HG03575 (cell line): ENCODE results near the gene CD99L2.

ENCODE experiments used
- ATAC-seq: cut with Tn5 transposase; IDR thresholded peaks from one replicate; pipeline ENCODE4 v1.9.1; 2021; ENCODE audit not compliant: unreplicated experiment, insufficient number of reproducible peaks, low FRiP score; ENCODE audit errors: extremely low read depth

Gene CD99L2, protein sequence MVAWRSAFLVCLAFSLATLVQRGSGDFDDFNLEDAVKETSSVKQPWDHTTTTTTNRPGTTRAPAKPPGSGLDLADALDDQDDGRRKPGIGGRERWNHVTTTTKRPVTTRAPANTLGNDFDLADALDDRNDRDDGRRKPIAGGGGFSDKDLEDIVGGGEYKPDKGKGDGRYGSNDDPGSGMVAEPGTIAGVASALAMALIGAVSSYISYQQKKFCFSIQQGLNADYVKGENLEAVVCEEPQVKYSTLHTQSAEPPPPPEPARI

DNA sequence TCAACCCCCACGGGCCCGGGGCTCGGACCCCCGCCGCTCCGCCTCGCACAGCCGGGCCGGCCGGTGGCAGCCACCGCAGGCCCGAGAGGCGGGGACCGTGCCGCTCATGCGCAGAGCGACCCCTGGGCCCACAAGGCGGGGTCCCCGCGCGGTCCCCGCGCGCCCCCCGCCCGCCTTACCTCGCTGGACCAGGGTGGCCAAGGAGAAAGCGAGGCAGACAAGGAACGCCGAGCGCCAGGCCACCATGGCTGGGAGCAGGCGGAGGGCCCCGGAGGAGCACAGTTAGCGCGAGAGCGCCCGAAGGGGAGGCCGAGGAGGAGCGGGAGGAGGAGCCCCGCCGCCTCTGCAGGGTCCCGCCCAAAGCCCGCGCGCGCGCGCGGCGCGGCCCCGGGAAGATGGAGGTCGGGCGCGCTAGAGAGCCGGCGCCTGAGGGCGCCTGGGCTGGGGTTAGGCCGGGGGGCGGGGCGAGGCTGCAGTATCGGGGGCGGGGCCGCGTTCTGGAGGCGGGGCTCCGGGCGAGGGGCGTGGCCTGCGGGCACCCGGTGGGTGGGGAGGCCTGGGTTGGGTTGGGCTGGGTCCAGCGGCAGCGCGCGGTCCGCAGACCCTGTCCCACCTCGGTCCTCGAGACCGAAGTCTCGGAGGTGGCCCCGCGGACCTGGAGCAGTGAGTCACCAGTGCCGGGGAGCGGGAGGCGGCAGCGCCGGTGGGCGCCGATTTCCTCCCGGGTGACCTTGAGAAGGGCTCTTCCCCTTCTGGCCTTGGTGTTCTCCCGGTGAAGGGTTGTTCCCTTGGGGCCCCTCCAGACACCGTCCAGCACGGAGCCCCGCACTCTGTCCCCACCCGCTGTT is at the start of gene CD99L2:
TSS of gene CD99L2 (minus strand) at position 326 of the 848 bp plus-strand sequence. CDS start at position 246, 80 bp downstream.
- no peak for ATAC-seq

DNA sequence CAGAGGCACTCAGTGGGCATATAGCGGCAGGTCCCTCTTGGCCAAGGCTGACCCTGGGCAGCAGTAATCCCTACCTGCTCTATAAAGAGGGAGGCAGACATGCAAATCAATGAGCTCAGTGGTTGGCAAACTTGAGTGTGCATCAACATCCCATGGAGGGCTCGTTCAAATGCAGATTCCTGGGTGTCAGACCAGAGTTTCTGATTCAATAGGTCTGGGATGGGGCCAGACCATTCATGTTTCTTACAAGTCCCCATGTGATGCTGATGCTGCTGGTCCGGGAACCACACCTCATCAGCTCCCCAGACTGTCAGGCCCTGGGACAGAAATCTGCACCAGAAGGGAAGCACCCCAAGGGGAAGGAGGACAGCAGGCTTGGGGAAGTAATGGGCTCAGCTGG is 45.8 kb upstream of the CD99L2 start:
- no peak for ATAC-seq

DNA sequence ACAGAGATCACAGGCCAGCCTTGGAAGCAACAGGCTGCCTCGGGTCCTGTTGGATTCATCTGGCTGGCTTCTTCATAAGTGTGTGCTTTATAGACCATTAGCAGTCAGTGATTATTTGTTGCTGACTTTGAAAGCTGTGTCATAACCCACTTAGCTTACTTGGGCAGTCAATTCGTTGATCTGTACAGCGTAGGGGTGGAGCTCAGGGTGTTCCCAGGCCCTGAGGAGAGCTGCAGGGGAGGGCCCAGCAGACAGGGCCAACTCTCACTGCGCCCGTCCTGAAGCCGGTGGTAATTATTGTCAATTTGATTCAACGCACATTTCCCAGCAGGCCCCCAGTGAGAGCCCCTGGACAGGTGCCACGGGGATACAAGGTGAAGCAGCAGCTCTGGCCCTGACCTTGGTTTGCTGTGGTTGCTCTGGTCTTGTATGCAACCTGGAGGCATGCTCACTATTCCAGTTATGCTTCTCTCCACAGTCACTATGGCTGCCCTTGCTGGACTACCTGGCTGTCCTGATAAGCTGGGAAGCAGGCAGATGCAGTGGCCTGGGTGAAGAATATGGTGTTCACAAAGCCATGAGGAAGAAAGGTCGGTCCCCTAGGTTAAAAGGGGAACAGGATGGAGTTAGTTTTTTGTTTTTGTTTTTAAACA is 44.6 kb upstream of the CD99L2 start:
- ATAC-seq = no peak

DNA sequence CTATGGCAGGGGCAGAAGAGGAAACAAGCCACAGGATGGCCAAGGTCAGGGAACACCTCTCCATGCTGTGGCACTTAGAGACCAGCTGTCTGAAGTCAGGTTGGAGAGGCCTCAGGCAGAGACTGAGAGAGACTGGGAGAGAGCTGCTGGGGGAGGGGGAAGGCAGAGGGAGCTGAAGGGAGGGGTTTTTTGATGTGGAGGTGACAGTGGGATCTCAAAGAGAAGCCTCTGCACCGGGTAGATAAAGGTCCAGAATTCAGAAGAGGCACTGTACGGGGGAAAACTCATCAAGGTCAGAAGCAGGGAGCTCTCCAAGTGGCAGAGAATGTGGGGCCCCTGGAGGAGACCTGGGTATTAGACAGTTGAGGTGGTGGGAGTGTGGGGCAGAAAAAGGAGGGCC is 43.1 kb upstream of the CD99L2 start:
- ATAC-seq = no peak

DNA sequence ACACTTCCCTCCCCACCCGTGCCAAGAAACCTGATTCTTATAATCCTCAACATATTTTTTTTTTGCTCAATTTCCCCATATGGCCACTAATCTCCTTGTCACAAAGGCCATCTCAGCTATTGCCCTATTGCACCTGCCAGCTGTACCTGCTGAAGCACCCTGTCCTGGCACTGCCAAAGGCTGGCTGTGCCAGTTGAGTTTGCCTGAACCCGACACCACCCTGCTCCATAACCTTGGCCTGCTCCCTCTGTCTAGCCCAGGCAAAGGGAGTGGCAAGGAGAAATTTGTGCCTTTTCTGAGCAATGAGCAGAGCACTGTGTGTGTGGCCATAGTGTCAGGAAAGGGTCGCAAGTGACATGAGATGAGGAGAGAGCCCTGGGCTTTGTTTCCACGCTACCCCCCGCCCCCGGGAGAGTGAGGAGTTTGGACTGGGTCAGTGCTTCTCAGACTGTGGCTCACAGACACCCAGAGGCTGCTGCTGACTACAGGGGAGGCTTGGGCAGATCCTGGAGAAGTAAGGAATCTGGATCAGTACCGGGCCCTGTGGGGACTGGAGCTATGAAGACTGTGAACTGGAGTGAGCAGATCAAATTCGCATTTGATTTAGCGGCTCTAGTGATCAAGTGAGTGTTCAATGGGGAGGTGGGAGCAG is 42.5 kb upstream of the CD99L2 start:
- no peak for ATAC-seq

DNA sequence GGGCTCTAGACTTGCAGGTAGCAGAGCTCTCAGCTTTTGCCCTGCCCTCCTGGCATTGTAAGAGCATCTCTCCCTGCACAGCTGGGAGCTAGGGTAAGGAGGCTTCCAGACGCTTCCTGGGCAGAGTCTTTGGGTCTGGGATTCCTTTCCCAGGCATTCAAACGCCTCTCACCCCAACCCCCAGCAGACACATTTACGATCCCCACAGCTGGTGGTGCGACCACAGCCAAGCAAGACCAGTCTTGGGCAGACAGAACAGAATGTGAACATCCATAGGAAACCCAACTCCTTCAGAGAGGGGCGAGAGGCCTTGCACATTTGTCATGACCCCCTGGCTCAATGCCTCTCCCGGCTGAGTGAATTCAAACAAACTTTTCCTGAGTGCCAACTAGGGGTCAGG is 38.1 kb upstream of the CD99L2 start:
- ATAC-seq = no peak

DNA sequence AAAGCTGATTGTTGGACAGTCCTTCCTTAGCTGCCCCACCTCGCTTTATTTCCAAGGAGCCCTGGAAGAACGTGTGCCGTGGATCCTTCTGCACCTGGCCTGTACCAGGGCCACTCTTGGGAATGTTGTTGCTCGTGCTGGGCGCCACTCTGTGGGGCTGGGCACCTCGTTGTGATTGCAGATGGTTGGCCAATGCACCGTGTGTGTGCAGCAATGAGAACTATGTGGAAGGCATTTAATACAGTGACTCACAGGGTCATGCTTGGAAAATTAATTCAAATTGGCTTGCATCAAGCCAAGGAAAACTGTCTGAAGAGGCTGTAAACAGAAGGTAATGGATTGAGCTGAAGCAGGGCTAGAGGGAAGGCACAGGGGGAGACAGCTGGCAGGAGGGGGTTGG is 37.0 kb upstream of the CD99L2 start:
- no peak for ATAC-seq

DNA sequence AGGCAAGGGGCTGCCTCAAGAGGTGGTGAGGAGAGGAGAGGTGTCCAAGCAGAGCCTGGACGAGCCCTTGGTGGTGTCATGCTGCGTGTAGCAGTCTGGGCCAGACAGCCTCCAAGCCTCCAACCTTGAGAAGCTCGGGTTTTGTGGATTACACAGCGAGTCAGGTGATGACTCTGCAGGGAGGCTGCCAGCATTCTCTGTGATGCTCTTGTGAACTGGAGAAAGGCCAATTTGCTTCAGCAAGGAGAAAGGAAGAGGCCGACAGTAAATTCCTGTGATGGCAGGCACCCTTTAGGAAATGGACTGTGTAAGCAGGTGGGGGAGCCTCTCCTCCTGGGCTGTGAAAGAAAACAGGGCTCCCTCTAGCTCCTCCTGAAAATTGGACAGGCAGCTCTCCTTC is 36.0 kb upstream of the CD99L2 start:
- ATAC-seq = no peak

DNA sequence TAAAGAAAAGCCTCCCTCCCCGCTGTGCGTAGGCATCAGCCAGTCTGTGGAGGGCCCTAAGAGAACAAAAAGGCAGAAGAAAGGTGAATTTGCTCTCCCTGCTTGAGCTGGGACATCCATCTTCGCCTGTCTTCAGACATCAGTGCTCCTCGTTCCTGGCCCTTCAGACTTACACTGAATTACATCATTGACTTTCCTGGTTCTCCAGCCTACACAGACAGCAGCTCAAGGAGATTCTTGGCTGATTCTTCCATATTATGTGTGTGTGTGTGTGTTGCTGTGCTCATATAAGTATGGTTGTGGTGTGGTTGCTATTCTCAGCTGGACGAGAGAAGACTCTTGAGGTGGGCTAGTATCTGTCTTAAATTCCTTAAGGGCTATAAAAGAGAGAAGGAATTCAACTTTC is 35.5 kb upstream of the CD99L2 start:
- ATAC-seq = no peak

DNA sequence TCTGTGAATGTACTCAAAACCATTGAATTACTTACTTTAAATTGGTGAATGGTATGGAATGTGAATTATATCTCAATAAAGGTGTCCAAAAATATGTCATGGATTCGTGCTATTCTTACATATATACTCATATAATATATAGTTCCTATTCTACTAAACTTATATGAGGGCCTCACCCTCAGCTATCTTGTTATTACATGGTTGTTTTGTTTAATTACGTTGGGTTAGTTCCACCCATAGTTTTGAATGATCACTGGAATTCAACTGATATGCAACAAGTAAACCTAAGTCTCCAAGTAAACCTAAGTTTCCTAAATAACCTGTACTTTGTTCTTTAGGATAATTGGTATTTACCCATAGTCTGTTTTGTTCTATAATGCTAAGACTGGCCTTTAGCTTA is 30.6 kb upstream of the CD99L2 start:
- no peak for ATAC-seq

DNA sequence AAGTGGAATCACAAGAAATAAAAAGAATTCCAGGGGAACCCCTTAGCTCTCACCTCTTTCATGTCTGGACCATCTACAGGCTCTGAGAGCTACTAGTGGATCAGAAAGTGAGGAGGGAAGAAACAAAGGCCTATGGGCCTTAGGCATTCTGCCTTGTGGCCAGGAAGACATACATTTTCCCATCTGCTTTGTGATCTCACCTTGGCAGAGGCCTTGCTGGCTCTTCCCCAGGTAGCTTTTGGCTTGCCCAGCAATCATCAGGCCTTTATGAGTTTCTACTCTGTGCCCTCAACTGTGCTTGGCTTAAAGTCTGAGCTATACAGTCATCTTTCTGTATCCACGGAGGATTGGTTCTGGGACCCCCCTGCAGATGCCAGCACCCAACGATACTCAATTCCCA is 28.3 kb upstream of the CD99L2 start:
- no peak for ATAC-seq

DNA sequence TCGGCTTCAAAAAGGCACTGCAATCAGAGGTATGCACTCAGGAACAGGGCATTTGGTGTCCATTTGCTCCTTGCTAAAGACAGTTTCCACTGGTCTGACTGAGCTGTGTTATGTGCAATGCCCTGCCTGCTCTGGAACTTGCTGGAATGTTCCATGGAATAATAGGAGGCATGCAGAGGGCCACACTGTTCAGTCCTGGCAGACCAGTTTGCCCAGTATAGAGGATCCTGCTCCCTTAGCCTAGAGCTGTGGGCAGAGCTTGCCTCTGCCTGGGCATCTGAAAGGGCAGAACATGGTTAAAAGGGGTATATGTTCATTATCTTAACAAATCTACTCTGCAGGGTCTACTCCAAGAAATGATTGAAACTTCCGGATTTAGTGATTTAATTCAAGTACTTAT is 27.8 kb upstream of the CD99L2 start:
- ATAC-seq = no peak

DNA sequence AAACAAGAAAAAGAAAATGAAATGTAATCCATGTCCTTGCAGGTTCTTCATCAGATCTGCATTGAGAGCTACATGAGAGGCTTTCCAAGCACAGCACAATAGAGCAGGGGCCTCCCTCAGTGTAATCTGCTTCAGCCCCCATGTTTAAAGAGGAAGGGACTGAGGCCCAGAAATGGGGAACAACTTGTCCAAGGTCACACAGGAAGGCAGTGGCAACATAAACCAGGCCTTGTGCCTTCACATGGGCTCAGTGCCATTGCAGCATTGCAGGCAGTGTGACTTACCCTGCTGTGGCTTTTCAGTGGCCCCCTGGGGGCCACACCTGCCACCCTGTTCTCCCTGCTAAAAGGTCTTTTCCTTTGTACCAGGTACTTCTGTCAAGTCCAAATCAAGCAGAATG is 20.9 kb upstream of the CD99L2 start:
- no peak for ATAC-seq

DNA sequence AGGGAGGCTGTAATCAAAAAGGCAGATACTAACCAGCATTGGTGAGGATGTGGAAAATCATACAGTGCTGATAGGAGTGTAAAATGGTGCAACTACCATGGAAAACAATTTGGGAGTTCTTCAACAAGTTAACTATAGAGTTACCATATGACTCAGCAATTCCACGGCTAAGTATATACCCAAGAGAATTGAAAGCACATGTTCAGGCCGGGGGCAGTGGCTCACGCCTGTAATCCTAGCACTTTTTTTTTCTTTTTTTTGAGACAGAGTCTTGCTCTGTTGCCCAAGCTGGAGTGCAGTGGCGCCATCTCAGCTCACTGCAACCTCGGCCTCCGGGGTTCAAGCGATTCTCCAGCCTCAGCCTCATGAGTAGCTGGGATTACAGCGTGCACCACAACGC is 15.0 kb upstream of the CD99L2 start:
- no peak for ATAC-seq

DNA sequence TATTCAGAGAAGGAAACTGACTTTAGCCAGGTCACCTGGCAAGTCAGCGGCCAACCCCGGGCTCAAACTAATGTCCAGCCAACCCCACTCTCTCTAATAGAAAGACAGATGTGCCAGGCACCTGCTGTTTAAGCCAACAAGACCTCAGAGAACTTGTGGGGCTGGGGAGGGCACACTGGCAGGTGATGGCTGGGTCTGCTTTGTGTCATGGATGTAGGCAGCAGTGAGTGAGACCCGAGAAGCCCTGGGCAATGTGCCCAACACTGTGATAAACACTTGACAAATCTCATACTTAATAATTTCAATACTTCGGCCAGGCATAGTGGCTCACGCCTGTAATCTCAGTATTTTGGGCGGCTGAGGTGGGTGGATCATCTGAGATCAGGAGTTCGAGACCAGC is 9.0 kb upstream of the CD99L2 start:
- ATAC-seq = no peak

DNA sequence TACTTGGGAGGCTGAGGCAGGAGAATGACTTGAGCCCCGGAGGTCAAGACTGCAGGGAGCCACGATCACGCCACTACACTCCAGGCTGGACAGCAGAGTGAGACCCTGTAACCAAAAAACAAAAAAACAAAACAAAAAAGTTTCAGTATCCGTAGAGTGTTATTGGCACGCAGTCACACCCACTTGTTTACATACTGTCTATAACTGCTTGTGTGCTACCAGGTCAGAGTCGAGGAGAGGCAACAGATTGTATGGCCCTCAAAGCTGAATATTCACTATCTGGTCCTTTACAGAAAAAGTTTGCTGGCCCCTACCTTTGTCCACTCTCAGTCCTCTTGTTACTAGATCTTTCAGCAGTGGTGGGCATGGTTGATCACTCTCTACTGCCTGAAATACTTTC is 8.2 kb upstream of the CD99L2 start:
- no peak for ATAC-seq

DNA sequence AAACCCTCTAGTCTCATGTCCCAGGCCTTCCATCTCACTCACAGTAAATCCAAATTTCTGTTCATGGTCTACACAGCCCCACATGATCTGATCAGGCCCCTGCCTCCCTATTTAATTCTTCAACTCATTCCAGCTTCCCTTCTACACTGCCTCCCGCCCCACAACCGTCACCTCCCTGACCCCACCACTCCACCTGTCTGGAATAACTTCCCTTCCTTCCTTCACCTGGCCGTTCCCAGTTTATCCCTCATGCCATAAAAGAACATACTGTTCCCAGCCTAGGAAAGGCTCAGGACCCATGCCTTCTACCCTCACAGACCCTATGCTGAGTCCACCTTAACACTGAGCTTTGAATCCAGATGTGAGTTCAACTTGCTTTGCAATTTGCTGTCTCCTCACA is 6.8 kb upstream of the CD99L2 start:
- ATAC-seq = no peak

DNA sequence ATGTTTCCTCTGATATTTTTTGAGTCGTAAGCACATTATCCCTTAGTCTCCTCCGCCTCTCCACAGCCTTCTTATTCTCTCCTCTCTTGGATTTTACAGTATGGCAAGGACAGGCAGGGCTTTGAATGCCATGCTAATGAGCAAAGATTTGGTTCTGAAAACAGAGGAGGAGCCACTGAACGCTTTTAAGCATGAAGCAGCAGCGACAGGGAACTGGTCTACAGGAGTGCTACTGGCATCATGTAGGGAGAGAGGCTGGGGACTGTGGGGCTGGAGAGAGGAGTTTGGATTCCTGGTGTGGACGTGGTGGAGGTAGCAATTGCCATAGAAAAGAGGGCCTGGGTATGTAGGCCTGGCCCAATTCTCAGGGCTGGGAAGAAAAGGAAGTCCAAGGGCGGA is 4.6 kb upstream of the CD99L2 start:
- ATAC-seq = no peak

DNA sequence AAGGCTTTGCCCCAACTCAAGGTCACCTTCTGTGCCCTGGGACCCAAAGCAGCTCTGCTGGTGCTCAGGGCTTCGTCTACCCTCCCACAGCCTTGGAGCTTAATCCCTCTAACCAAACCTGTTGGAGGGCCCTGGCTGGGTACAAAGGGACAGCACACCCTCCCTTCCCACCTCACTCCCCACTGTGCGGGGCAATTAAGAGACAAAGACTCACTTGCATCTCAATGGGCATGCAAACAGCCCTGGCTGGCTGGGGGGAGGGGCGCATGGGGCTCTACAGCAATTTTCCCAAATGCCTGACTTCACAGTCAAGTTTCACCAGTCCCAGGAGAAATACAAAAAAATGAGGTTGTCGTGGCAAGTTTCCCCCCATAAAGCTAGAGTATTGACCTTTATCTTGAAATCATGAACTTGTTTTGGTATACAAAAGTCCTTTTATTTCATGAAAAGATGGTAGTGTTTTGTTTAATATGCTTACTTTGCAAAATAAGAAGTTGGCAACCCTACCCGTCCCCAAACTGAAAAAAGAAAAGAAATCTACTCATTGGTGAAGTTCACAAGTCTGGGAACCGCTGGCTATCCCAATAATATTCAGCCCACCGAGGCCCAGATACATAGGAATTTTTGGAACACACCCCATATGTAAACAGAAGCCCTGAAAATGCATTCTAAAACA is 4.1 kb upstream of the CD99L2 start:
- no peak for ATAC-seq
